Measurements from ENCODE around the gene MRTFB. TPM values are rescaled to one million over a fixed set of nuclear protein-coding genes. Genes with fewer than 3 reads are reported as not detected.

The MRTFB gene
- total and polyA plus RNA-seq, 8 donors = 4.3 to 81.6 (median 22.4) TPM

DNA sequence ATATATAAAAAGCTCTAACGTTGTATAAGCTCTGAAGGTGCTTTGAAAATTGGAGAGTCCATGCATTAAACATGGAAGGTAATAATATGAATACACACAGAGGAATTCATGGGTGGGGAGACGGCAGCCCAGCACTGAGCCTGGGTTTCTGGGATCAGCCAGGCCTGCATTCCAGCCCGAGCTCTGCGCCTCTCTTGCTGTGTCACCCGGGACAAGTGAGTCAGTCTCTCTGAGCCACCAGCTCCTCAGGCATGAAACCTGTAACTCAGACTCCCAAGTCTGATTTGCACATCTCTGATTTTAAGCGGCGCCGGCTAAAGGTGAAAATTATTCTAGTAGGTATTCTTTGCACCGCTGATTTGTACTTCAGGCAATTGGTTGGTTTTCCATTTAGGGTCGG lies 238.8 kb downstream of the MRTFB start:
- no peak for TF ChIP-seq POLR2AphosphoS5 (IDR thresholded peaks at IDR 0.05)
- TF ChIP-seq POLR2A (IDR thresholded peaks at IDR 0.05) = no peak
- TF ChIP-seq, protein P1, sequence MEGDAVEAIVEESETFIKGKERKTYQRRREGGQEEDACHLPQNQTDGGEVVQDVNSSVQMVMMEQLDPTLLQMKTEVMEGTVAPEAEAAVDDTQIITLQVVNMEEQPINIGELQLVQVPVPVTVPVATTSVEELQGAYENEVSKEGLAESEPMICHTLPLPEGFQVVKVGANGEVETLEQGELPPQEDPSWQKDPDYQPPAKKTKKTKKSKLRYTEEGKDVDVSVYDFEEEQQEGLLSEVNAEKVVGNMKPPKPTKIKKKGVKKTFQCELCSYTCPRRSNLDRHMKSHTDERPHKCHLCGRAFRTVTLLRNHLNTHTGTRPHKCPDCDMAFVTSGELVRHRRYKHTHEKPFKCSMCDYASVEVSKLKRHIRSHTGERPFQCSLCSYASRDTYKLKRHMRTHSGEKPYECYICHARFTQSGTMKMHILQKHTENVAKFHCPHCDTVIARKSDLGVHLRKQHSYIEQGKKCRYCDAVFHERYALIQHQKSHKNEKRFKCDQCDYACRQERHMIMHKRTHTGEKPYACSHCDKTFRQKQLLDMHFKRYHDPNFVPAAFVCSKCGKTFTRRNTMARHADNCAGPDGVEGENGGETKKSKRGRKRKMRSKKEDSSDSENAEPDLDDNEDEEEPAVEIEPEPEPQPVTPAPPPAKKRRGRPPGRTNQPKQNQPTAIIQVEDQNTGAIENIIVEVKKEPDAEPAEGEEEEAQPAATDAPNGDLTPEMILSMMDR (IDR thresholded peaks at IDR 0.05) = no peak
- no peak for TF ChIP-seq EP300 (IDR thresholded peaks at IDR 0.05)
- intact Hi-C loops (cut with DNase I; ENCODE audit: low total_unique reads) = no loop called here
- no peaks in the 10 kb centered on the region for H3K36me3 ChIP-seq
- H3K9me3 ChIP-seq = no peaks in the 10 kb centered on the region
- DNase-seq = no peak
- peaks cover 14 to 66% (median 43%) of the 10 kb centered on the region in 4 donors for H3K4me1 ChIP-seq
- WGBS, 5 donors = 66 to 82% (median 81%) methylated on average over 10 of the region's 10 CpGs
- peak overlapping the region in 1 of 4 donors; percentile 1 for H3K4me3 ChIP-seq
- H3K27ac ChIP-seq = peak overlapping the region in 3 of 5 donors; percentile 53 to 66 (median 54)
- no peaks in the 10 kb centered on the region for H3K27me3 ChIP-seq

DNA sequence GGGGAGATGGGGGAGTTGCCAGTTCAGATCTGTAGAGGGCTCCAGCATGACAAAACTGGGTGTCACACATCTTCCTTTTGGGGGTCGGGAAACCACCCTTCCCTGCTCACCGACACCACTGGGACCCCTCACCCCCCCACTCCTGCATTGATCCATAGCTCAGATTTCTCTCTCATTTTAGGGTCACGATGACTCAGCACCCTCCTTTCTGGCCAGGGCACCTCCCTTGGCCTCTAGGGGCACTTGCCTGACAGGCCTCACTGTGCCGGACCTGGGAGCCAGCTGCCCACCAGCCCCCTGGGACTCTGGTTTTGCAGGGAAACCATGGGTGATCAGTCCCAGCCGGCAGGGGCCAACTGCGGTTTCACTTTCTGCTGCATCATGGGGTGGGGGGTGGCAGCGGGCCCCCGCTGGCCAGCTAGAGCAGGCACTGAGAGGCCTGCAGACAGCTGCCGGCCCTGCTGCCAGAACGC lies 239.4 kb downstream of the MRTFB start:
- Histone ChIP-seq H3K36me3 (no peaks in the 10 kb centered on the region), H3K4me3 (peak overlapping the region in 2 of 4 donors; percentile 14 to 18), H3K4me1 (peaks cover 14 to 60% (median 41%) of the 10 kb centered on the region in 4 donors), H3K27ac (peak overlapping the region in 2 of 5 donors; percentile 53 to 54), H3K27me3 (no peaks in the 10 kb centered on the region), H3K9me3 (no peaks in the 10 kb centered on the region)
- intact Hi-C loops (cut with DNase I; ENCODE audit: low total_unique reads) = no loop called here
- TF ChIP-seq POLR2AphosphoS5 (IDR thresholded peaks at IDR 0.05) = no peak
- TF ChIP-seq, protein P1 (IDR thresholded peaks at IDR 0.05) = no peak
- no peak for TF ChIP-seq POLR2A (IDR thresholded peaks at IDR 0.05)
- TF ChIP-seq EP300 (IDR thresholded peaks at IDR 0.05) = no peak
- 54 to 80% (median 63%) methylated on average over 8 to 10 of the region's 10 CpGs for WGBS, 5 donors
- DNase-seq = no peak

DNA sequence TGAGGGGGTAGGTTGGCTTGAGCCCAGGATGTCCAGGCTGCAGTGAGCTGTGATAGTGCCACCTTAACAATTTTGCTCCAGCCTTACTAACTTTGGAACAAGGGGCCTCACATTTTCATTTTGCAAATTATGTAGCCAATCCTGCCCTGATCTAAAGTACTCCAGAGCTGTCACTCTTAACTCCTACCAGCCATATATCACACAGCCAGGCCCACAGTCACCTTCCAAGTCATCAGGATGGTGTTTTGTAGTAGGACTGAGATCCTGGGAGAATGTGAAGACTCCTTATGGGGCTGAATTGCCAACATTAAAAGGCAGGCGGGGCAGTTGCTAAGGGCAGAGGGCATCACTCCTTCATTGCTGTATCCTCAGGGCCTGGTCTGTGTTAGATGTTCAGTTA lies 243.0 kb downstream of the MRTFB start:
- 89 to 96% (median 91%) methylated on average over 1 of the region's 1 CpG for WGBS, 5 donors
- Histone ChIP-seq H3K27ac (no peak overlapping the region), H3K9me3 (no peaks in the 10 kb centered on the region), H3K36me3 (no peaks in the 10 kb centered on the region), H3K4me3 (no peak overlapping the region), H3K4me1 (peaks cover 9 to 32% (median 17%) of the 10 kb centered on the region in 4 donors), H3K27me3 (no peaks in the 10 kb centered on the region)
- no peak for DNase-seq
- intact Hi-C loops (cut with DNase I; ENCODE audit: low total_unique reads) = no loop called here
- TF ChIP-seq, protein P1 (IDR thresholded peaks at IDR 0.05) = no peak
- TF ChIP-seq POLR2AphosphoS5 (IDR thresholded peaks at IDR 0.05) (no peak), EP300 (IDR thresholded peaks at IDR 0.05) (no peak), POLR2A (IDR thresholded peaks at IDR 0.05) (no peak)

DNA sequence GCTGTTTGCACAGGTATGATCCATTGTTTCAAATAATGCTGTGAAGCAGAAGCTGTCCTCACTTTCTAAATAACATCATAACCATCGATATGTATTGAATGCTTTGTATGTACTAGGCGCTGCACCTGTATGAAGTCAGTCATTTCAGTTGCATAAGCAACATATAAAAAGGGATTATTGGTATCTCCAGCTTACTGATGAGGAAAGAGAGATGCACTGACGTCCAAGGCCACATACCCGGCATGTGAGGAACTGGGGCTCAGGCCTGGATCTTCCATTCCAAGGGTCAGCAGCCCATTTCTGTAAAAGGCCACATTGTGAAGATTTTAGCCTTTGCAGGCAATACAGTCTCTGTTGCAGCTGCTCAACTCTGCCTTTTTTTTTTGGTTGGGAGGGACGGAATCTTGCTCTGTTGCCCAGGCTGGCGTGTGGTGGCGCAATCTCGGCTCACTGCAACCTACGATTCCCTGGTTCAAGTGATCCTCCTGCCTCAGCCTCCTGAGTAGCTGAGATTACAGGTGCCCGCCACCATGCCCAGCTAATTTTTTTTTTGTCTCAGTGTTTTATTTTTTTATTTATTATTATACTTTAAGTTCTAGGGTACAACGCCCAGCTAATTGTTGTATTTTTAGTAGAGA lies 244.7 kb downstream of the MRTFB start:
- TF ChIP-seq POLR2A (IDR thresholded peaks at IDR 0.05) (no peak), EP300 (IDR thresholded peaks at IDR 0.05) (no peak), POLR2AphosphoS5 (IDR thresholded peaks at IDR 0.05) (no peak)
- TF ChIP-seq, protein P1 (IDR thresholded peaks at IDR 0.05) = no peak
- intact Hi-C loops (cut with DNase I; ENCODE audit: low total_unique reads) = no loop called here
- WGBS, 5 donors = 85 to 93% (median 87%) methylated on average over 10 to 11 of the region's 11 CpGs
- no peaks in the 10 kb centered on the region for H3K36me3 ChIP-seq
- H3K27ac ChIP-seq = no peak overlapping the region
- no peak overlapping the region for H3K4me3 ChIP-seq
- no peaks in the 10 kb centered on the region for H3K9me3 ChIP-seq
- DNase-seq = no peak
- peaks cover 0 to 15% (median 3%) of the 10 kb centered on the region in 4 donors for H3K4me1 ChIP-seq
- H3K27me3 ChIP-seq = no peaks in the 10 kb centered on the region

Small RNA genes within 50 kb of the gene (small RNA-seq; reads per million reads assigned to genes)
- gene MIR193B (27.7 to 60.3 (median 44.5) reads per million in 4 donors), gene MIR365A (0.20 to 0.89 (median 0.61) reads per million in 4 donors), gene RF00019 (0 reads per million in 4 donors)

Other genes with a start within 250 kb of the MRTFB start
- 10 to 100 TPM in 4 of 5 donors, 1 to 10 TPM in 1; 1.4 to 45.8 (median 23.2) TPM for gene ERCC4, start 151.2 kb upstream of the MRTFB start, total RNA-seq
- 1 to 10 TPM; 1.2 to 1.8 (median 1.2) TPM for gene ERCC4, start 151.2 kb upstream of the MRTFB start, polyA plus RNA-seq

Measured in stomach (tissue), 9 donors.